HepG2 (cell line): ENCODE data around the gene WIZ. TPM values are rescaled to one million over a fixed set of nuclear protein-coding genes. Genes with fewer than 3 reads are reported as not detected.

Experiments
- ATAC-seq: fragments of 200-7000 bp; cut with Tn5 transposase; 3 replicates; pipeline ENCODE4 v1.9.1; 2020; ENCODE audit warnings: mild to moderate bottlenecking, moderate library complexity
- BruUV-seq: library from RNA; stranded (reverse); fragments of 400-500 nt; replicated peaks from 2 replicates; lab custom pipeline; 2021; lab: Mats Ljungman, UMichigan
- CTCF ChIA-PET: fragments of 300-600 bp; formaldehyde crosslinking; extraction: SDS; loops from one replicate; lab custom pipeline; 2021; ENCODE audit warnings: low total read pairs, inconsistent platforms, low intra/inter-chr PET ratio; lab: Yijun Ruan, JAX
- POLR2A ChIA-PET: fragments of 350-600 bp; sonication (Branson Sonifier 250); formaldehyde crosslinking; loops from one replicate; lab custom pipeline; 2020; ENCODE audit warnings: antibody characterized with exemption, inconsistent platforms; lab: Yijun Ruan, JAX
- DNase-seq: peaks from one replicate; pipeline ENCODE4 v3.0.0-alpha.2; 2015; ENCODE audit warnings: low spot score
- FAIRE-seq: peaks from 3 replicates; lab custom pipeline; 2011; peaks lifted over from hg19 to GRCh38; lab: Jason Lieb, UNC
- H2AFZ ChIP-seq: one replicate; pipeline ENCODE4 v1.6.1; 2011; ENCODE audit warnings: low read length, inconsistent platforms
- H3K27ac ChIP-seq: fragments of 300-600 bp; 3 replicates; pipeline ENCODE4 v1.8.0; 2011; ENCODE audit warnings: mixed run types, mild to moderate bottlenecking, mixed read lengths, low read length, inconsistent platforms; ENCODE audit not compliant: insufficient read depth; ENCODE audit errors: extremely low read length
- H3K27me3 ChIP-seq, 2 experiments: fragments of 200-600 bp in 1 of 2; 2 replicates in 1 of 2; 3 replicates in 1 of 2; pipeline versions ENCODE4 v1.6.0 to v1.8.0; 2011; ENCODE audit warnings: low read length in 2 of 2, mild to moderate bottlenecking in 2 of 2, moderate library complexity in 2 of 2, inconsistent platforms in 1 of 2; ENCODE audit not compliant: insufficient read depth in 2 of 2, control insufficient read depth in 1 of 2
- H3K36me3 ChIP-seq, 2 experiments: fragments of 200-600 bp in 1 of 2; replicated peaks in 1 of 2; 2 replicates in 1 of 2; 3 replicates in 1 of 2; pipeline versions ENCODE4 v1.5.1 to v1.8.0; 2011; ENCODE audit warnings: low read length in 2 of 2, inconsistent platforms in 1 of 2; ENCODE audit not compliant: insufficient read depth in 2 of 2, control insufficient read depth in 1 of 2
- H3K4me1 ChIP-seq: 2 replicates; pipeline ENCODE4 v1.5.1; 2012; ENCODE audit warnings: low read length, inconsistent platforms; ENCODE audit not compliant: insufficient read depth
- H3K4me2 ChIP-seq: 2 replicates; pipeline ENCODE4 v1.6.0; 2011; ENCODE audit warnings: low read depth, low read length, inconsistent platforms
- H3K4me3 ChIP-seq, 3 experiments: fragments of 200-600 bp in 1 of 3; sonication (generic), shearing (Covaris generic) in 1 of 3; replicated peaks in 1 of 3; 2 replicates each; pipeline ENCODE4 v1.5.1; 2011 to 2016; ENCODE audit warnings: low read length in 3 of 3, inconsistent platforms in 2 of 3, low read depth in 2 of 3, mild to moderate bottlenecking in 2 of 3, control low read depth in 1 of 3, mixed read lengths in 1 of 3; ENCODE audit not compliant: insufficient read depth in 1 of 3
- H3K79me2 ChIP-seq: one replicate; pipeline ENCODE4 v1.6.1; 2011; ENCODE audit warnings: low read length, inconsistent platforms; ENCODE audit not compliant: insufficient read depth
- H3K9ac ChIP-seq: 2 replicates; pipeline ENCODE4 v1.6.0; 2011; ENCODE audit warnings: mild to moderate bottlenecking, low read depth, low read length, inconsistent platforms; ENCODE audit not compliant: insufficient read depth
- H3K9me3 ChIP-seq: 2 replicates; pipeline ENCODE4 v1.5.1; 2012; ENCODE audit warnings: mild to moderate bottlenecking, low read length
- H4K20me1 ChIP-seq: 2 replicates; pipeline ENCODE4 v1.6.0; 2011; ENCODE audit warnings: inconsistent platforms, mild to moderate bottlenecking, low read length, moderate library complexity; ENCODE audit not compliant: insufficient read depth
- AGO2 ChIP-seq: fragments of 200-400 bp; formaldehyde crosslinking; optimal IDR thresholded peaks from 2 replicates; pipeline ENCODE3; 2017; ENCODE audit warnings: mild to moderate bottlenecking, low read depth, low read length, moderate library complexity
- BATF2 ChIP-seq: sonication (generic); formaldehyde crosslinking; IDR thresholded peaks from 2 replicates; pipeline ENCODE4 v1.8.0; 2022; ENCODE audit warnings: mild to moderate bottlenecking, missing genetic modification reagents, moderate library complexity
- GLI4 ChIP-seq: sonication (generic); formaldehyde crosslinking; IDR thresholded peaks from 2 replicates; pipeline ENCODE4 v1.5.1; 2020; ENCODE audit warnings: missing genetic modification reagents, mild to moderate bottlenecking, moderate library complexity, borderline replicate concordance
- RBFOX2 ChIP-seq: fragments of 200-400 bp; formaldehyde crosslinking; IDR thresholded peaks from 2 replicates; pipeline ENCODE4 v1.6.1; 2017; ENCODE audit warnings: low read depth, mild to moderate bottlenecking, low read length
- XBP1 ChIP-seq: sonication (generic); formaldehyde crosslinking; IDR thresholded peaks from 2 replicates; pipeline ENCODE4 v1.5.0; 2020; ENCODE audit warnings: missing genetic modification reagents
- ZNF136 ChIP-seq: sonication (generic); formaldehyde crosslinking; IDR thresholded peaks from 2 replicates; pipeline ENCODE4 v1.8.1; 2022; ENCODE audit warnings: low read depth, mild to moderate bottlenecking, moderate library complexity, missing genetic modification reagents
- ZNF256 ChIP-seq: sonication (generic); formaldehyde crosslinking; conservative IDR thresholded peaks from 2 replicates; pipeline ENCODE4 v1.4.0; 2020; ENCODE audit warnings: missing genetic modification reagents
- ZNF609 ChIP-seq: sonication (generic); formaldehyde crosslinking; IDR thresholded peaks from 2 replicates; pipeline ENCODE4 v1.4.0; 2020; ENCODE audit warnings: mild to moderate bottlenecking, missing genetic modification reagents, borderline replicate concordance
- ZNF883 ChIP-seq: sonication (generic); formaldehyde crosslinking; IDR thresholded peaks from 2 replicates; pipeline ENCODE4 v1.5.1; 2020; ENCODE audit warnings: mild to moderate bottlenecking, missing genetic modification reagents; ENCODE audit errors: not compliant biosample characterization
- WGBS: methylation state at CpG from one replicate; pipeline ENCODE4 v1.1.6; 2017; ENCODE audit warnings: low lambda C conversion rate; 5-methylcytosine and 5-hydroxymethylcytosine counted together
- in situ Hi-C: cut with HindIII; loops from 2 replicates; pipeline ENCODE4 v1.10.0; 2017; ENCODE audit warnings: low pct_unique_long_range_greater_than_20kb; ENCODE audit not compliant: extremely low pct_ligation_motif_present
- intact Hi-C: fragments of 100-400 bp; cut with micrococcal nuclease; formaldehyde crosslinking; loops from one replicate; pipeline ENCODE4 v1.10.0; 2022; ENCODE audit not compliant: unreplicated experiment
- polyA plus RNA-seq, 8 experiments: library from polyadenylated mRNA; depleted of rRNA in 3 of 8; stranded (reverse) in 7 of 8; unstranded in 1 of 8; fragments of >200 nt; fragmentation: Illumina TruSeq in 4 of 8; extraction: Trizol in 4 of 8; gene quantifications; 2 replicates each; pipeline versions ENCODE4 v1.2.1 to v1.2.3, GENCODE V29; 2011 to 2016; ENCODE audit warnings: low read depth in 4 of 8, missing spikeins in 1 of 8, mixed read lengths in 1 of 8; ENCODE audit not compliant: insufficient read depth in 1 of 8
- total RNA-seq, 5 experiments: library from RNA; depleted of rRNA; stranded (reverse); fragments of >200 nt; fragmentation: Illumina TruSeq; extraction: Trizol; gene quantifications; 2 replicates each; pipeline ENCODE4 v1.2.3, GENCODE V29; 2016; ENCODE audit warnings: low read depth in 1 of 5

WIZ gene
- total and polyA plus RNA-seq, 2 of the 13 experiments (the other 11 are each of a cell fraction or from before 2014, with no cell fraction given) = 4.7 to 4.8 TPM

- no peak for TF ChIP-seq ZNF136 (CRISPR knock-in tag)
- peak; percentile 54 for TF ChIP-seq AGO2
- peak; percentile 63 for TF ChIP-seq RBFOX2
- peaks cover 28 to 70% of the 10 kb centered on the region in 2 experiments for H3K36me3 ChIP-seq
- no peak overlapping the region for H3K27ac ChIP-seq
- WGBS = 98% methylated on average over 6 of the region's 30 CpGs
- DNase-seq (no peak), ATAC-seq (no peak), FAIRE-seq (no peak)
- no peaks in the 10 kb centered on the region; a peak in 1 of 5 replicates for H3K27me3 ChIP-seq
- BruUV-seq = no TSS peak
- H3K9me3 ChIP-seq = no peaks in the 10 kb centered on the region
- H4K20me1 ChIP-seq = peaks cover 28% of the 10 kb centered on the region
- intact Hi-C loops (loop anchor here (10.0 kb wide), 1 partner anchor 88 kb away; no protein-coding TSS in a partner anchor), in situ Hi-C loops (no loop called here)
- no peak overlapping the region for H3K4me3 ChIP-seq
- no peak overlapping the region for H3K9ac ChIP-seq
- H3K4me2 ChIP-seq = no peak overlapping the region
- H3K79me2 ChIP-seq = peaks cover 46% of the 10 kb centered on the region
- H3K4me1 ChIP-seq = peaks cover 22% of the 10 kb centered on the region
- no peak overlapping the region for H2AFZ ChIP-seq
- ChIA-PET POLR2A (no interaction called here), CTCF (no interaction called here)
Observed at GRCh38 chr19:15372891-15373301, 76.9 kb downstream of the WIZ start.

GRCh38 chr19:15372470-15372869, 77.3 kb downstream of the WIZ start:
- peaks cover 18% of the 10 kb centered on the region for H3K4me1 ChIP-seq
- no peak for DNase-seq
- no peak overlapping the region for H3K4me2 ChIP-seq
- CTCF ChIA-PET = no interaction called here
- H3K27me3 ChIP-seq = no peaks in the 10 kb centered on the region
- POLR2A ChIA-PET = no interaction called here
- WGBS = 96% methylated on average over 14 of the region's 14 CpGs
- no peaks in the 10 kb centered on the region for H3K9me3 ChIP-seq
- H2AFZ ChIP-seq = no peak overlapping the region
- peaks cover 24% of the 10 kb centered on the region for H4K20me1 ChIP-seq
- no peak for FAIRE-seq
- no TSS peak for BruUV-seq
- intact Hi-C loops = loop anchor here (10.0 kb wide), 1 partner anchor 88 kb away; no protein-coding TSS in a partner anchor
- in situ Hi-C loops = no loop called here
- peaks cover 33 to 74% of the 10 kb centered on the region in 2 experiments for H3K36me3 ChIP-seq
- ATAC-seq = no peak
- no peak overlapping the region for H3K27ac ChIP-seq
- H3K79me2 ChIP-seq = peaks cover 42% of the 10 kb centered on the region
- H3K9ac ChIP-seq = no peak overlapping the region
- H3K4me3 ChIP-seq = no peak overlapping the region
- TF ChIP-seq GLI4 (no peak), ZNF883 (no peak), BATF2 (CRISPR knock-in tag) (no peak), ZNF256 (CRISPR knock-in tag) (no peak), ZNF609 (CRISPR knock-in tag) (no peak), XBP1 (CRISPR knock-in tag) (no peak)
